Choroid plexus epithelial cell (primary cell): ENCODE measurements around the gene CD151.

Experiments
- DNase-seq: peaks from one replicate; pipeline ENCODE4 v3.0.0-alpha.2; 2010; ENCODE audit warnings: low read depth
- H3K4me3 ChIP-seq: 2 replicates; pipeline ENCODE4 v1.5.1; 2011; ENCODE audit warnings: low read depth, mild to moderate bottlenecking, control low read depth, low read length, moderate library complexity
- CTCF ChIP-seq: conservative IDR thresholded peaks from 2 replicates; pipeline ENCODE4 v1.5.1; 2011; ENCODE audit warnings: low read depth, mild to moderate bottlenecking, control low read depth, inconsistent platforms, low read length, moderate library complexity

CD151 gene

GRCh38 chr11:827146-827896 is 5.4 kb upstream of the CD151 start:
- H3K4me3 ChIP-seq: peak overlapping the region; percentile 34
- no peak for DNase-seq
- no peak for TF ChIP-seq CTCF

GRCh38 chr11:827897-828192 is 4.9 kb upstream of the CD151 start, which contains the start of gene CRACR2B:
CRACR2B (plus strand) TSS chr11:827919; CDS start chr11:828608, 689 bp downstream.
- TF ChIP-seq CTCF: no peak
- H3K4me3 ChIP-seq: peak within 1 kb of the TSS; percentile 34
- no peak for DNase-seq

- H3K4me3 ChIP-seq: peak overlapping the region; percentile 52
- DNase-seq: no peak
- no peak for TF ChIP-seq CTCF
Observed at GRCh38 chr11:828506-829175, 4.1 kb upstream of the CD151 start.

GRCh38 chr11:829176-829846 is 3.4 kb upstream of the CD151 start:
- DNase-seq: no peak
- peak overlapping the region; percentile 52 for H3K4me3 ChIP-seq
- TF ChIP-seq CTCF: no peak

- TF ChIP-seq CTCF: no peak
- DNase-seq: no peak
- peak overlapping the region; percentile 52 for H3K4me3 ChIP-seq
Observed at GRCh38 chr11:829847-830294, 2.9 kb upstream of the CD151 start.

GRCh38 chr11:830295-831117 is 2.2 kb upstream of the CD151 start:
- TF ChIP-seq CTCF: no peak
- peak overlapping the region; percentile 52 for H3K4me3 ChIP-seq
- DNase-seq: peak; percentile 78
